ENCODE data around the gene CCHCR1.
A peak's percentile ranks its signal among the peaks of the same experiment; 100 is the strongest.

CCHCR1 gene

GRCh38 chr6:31125586-31126363 is 31.8 kb downstream of the CCHCR1 start:
- no peak for DNase-seq

DNA sequence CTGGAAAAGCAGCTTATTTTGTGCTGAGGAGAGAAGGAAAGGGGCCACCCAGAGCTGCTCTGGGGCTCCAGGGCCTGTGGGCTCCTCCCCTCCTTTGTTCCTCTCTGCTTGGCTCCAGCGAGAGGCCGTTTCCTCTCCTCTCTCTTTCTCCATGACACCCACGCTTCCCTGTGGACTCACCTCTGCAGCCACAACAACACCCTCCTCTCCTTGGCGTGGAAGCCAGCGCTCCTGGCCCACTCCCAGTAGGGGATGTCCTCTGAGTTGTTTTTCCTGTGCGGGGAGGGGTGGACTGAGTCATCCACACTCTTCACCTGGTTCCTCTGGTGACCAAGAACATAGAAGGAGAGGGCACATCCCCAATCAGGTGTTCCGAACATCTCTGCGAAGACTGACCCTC is 32.4 kb downstream of the CCHCR1 start:
- no peak for DNase-seq

GRCh38 chr6:31122791-31123706 is 34.6 kb downstream of the CCHCR1 start:
- DNase-seq, result no peak

DNA sequence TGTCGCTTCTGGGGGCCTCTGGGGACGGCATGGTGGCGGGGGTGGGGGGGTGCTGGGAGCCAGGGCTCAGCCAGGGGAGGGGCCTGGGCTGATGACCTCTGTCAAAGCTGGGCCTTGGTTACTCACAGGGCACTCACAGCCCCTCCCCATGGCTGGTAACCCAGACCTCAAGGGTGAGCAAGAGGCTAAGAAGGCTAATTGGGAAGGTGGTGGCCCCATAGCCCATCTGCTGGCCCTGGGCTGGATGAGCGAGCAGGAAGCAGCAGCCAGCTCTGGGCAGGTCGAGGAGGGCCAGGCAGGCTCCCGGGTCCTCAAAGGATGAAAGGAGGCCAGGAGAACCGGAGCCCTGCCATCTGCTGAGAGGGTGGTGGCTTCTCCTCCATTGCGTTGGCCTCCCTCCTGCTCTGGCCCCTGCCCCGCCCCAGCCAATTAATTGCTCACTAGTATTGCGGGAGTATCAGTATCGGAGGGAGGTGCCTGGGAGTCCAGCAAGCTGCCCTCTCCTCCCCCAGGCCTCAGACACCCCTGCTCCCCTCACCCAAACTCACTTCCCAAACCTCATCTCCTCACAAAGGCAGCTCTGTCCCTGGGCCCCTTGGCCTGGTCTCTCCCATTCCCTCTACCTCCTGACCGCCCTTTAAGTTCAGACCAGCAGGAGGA is 36.3 kb downstream of the CCHCR1 start:
- DNase-seq, result peak; percentile 65

GRCh38 chr6:31120151-31120915 is 37.3 kb downstream of the CCHCR1 start, which contains the start of gene CDSN:
Gene CDSN (minus strand): TSS chr6:31120446. CDS start chr6:31120419, 27 bp downstream.
- no peak for DNase-seq

DNA sequence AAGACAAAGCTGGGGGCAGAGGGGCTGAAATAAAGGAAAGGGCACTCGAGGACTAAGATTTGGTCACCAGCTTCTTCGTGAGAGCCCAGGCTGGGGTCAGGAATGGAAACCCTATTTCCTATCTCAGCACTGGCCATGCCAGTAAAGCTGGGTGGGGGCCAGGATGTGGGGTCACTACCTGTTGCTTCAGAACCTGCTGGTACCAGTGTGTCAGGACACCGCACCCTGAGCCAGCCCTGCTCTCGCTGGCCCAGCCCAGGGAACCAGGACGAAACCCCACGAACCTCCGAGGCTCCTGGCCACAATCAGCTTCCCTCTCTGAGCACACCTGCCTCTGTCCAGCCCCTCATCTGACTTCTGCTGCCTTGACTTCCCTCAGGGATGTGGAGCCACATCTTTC is 39.4 kb downstream of the CCHCR1 start:
- no peak for DNase-seq

DNA sequence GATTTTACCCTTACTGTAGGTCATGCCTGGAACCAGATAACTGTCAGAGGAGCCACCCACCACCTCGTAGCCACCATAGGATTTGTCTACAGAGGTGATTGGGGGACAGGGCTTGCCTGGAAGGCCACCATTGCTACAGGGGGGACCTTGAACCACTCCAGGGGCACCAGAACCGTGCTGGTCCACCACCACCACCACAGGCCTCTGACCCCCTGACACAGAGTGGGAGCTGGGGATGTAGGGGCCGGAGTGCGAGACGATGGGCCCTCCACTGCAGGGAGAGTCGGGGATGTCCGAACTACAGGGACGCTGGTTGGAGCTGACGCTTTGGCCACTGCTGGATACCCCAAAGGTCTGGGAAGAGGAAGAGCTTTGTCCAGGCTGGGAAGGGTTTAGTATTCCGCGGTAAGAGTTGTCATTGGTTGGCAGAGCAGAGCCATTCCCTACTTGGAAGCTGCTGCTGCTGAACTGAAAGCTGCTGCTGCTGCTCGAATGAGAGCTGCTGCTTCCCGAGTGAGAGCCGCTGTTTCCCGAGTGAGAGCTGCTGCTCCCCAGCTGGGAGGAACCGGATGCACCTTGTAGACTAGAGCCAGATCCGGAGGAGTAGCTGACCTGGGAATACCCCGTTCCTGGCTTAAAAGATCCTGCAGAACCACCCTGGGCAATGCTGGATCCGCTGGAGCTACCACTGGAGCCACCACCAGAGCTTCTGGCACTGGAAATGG is 40.8 kb downstream of the CCHCR1 start:
- DNase-seq, result no peak

GRCh38 chr6:31115941-31116560 is 41.6 kb downstream of the CCHCR1 start:
- no peak for DNase-seq

DNA sequence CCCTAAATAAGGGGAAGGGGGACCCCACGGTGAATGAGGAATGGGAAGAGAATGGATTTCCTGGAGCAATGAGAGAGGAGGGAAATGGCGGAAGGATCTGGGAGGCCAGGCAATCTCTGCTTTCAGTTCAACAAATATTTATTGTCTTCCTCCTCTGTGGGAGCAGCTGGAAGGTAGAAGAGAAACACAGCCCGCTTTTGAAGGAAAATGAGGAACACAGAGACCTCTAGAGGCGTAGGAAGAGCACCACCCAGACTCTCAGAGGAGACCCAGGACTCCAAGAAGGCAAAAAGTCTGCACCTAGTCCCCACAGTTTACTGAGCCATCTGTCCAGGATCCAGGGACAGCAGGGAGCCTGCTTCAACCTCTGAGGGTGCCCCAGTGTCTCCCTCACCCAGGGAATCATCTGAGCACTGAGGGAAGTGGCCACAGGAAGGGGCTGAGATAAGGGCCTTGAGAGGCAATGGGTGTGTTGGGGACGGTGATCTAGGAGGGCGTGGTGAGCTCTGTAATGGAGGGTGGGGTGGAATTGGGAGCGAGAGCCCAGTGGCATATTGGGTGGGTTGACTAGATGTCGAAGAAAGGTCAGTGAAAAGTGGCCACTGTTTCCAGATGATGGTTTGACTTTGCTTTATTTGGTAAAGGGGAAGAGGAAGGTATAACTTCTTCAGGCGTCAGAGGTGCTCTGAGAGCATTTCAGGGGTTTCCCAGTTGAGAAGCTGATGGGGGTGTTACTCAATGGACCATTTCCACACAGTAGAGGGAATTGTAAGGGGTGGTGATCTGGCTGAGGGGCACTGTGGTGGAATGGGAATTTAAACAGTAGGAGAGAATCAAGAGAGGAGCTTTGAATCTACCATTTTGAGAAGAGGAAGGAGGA is 42.4 kb downstream of the CCHCR1 start:
- no peak for DNase-seq

- peak; percentile 95 for DNase-seq
Observed at GRCh38 chr6:31114541-31114878, 43.1 kb downstream of the CCHCR1 start, which contains the start of gene PSORS1C1. Gene PSORS1C1 (plus strand): TSS chr6:31114800. CDS start chr6:31129633, 14,833 bp downstream.

- no peak for DNase-seq
Observed at GRCh38 chr6:31113861-31114540, 43.6 kb downstream of the CCHCR1 start.

DNA sequence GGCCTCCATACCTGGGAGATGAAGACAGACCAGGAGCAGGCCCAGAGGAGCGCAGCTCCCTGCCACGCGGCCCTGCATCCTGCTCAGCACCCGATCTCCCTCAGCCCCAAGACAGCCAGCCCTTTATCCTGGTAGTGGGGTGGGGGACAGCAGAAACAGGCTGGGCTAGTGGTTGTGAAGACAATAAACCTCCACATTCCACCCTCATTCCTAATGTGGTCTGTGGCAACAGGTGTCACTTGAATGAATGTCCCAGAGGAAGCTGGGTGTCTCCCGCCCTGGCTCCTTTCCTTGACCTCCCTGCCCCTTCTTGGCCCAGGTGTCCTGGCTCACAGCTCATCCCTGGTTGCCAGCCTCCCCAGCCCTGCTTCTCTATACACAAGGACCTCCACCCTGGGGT is 45.1 kb downstream of the CCHCR1 start, which contains the start of gene C6orf15:
Gene C6orf15 (minus strand): TSS at position 98 of the 400 bp plus-strand sequence. CDS start 20 bp downstream, at position 78.
- no peak for DNase-seq

DNA sequence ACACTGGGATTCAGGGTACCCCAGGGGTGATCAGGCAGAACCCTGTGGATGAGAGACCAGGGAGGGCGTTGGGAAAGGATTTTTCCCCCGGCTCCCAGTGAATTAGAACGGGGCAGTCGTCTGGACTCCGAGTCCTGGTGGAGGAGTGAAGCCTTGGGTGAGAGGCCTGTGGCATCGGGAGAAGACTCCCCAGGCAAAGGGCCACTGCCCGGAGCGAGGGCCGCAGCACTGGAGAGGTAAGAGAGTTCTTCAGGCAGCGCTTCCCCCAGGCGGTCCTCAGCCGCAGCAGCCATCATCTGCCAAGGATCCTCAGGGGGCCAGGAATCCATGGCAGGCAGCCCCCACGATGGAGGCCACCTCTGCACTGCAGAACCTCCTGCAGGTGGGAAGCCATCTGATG is 45.9 kb downstream of the CCHCR1 start:
- no peak for DNase-seq

- no peak for DNase-seq
Observed at GRCh38 chr6:31110825-31111582, 46.6 kb downstream of the CCHCR1 start.

DNA sequence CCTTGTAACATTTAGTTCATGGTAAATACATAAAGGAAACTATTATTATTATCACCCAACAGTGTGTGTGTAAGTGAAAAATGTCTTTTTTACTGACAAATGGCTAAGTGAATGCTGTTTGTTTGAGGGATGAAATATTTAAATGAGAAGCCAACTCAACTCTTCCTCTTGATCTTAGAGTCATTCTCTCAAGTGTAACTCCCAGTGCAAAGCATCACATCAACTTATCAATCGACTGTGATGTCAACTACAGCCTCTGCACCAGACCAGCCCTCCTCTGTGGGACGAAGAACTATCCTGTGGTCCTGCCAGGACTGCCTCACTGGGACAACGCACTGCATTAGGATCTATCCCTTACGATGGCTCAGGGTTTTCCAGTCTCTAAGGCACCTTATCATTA is 50.5 kb downstream of the CCHCR1 start:
- DNase-seq, result no peak

- no peak for DNase-seq
Observed at GRCh38 chr6:31103136-31103535, 54.5 kb downstream of the CCHCR1 start.

DNA sequence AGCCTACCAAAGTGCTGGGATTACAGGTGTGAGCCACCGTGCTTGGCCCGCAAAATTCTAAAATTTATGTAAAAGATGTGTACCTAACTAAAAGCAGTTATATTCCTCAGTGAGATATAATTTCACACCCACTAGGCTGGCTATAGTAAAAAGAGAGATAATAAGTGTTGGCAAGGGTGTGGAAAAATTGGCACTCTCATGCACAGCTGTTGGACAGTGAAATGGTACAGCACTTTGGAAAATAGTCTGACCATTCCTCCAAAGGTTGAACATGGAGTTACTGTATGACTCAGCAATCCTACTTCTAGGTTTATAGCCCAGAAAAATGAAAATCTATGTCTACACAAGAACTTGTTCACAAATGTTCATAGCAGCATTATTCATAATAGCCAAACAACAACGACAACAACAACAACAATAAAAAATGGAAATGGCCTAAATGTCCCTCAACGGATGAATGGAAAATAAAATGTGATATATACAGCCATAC is 59.1 kb downstream of the CCHCR1 start:
- no peak for DNase-seq

DNA sequence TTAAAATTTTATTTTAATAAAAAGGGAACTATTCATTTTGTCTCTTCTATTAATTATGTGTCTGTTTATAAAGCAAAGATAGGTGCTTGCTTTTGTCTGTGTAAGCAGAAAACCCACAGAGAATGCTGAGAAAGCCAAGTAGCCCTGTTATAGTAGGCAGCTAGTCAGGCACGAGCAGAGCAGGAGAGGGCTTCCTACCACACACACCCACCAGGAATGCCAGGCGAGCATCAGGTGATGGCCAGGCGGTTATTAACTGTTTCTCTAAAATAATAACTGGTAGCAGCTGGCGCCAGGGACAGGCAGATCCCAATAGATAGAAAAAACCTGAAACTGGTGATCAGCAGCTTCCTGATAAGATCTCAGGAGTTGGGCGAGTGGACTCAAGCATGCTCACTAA is 60.9 kb downstream of the CCHCR1 start:
- DNase-seq, result no peak

DNA sequence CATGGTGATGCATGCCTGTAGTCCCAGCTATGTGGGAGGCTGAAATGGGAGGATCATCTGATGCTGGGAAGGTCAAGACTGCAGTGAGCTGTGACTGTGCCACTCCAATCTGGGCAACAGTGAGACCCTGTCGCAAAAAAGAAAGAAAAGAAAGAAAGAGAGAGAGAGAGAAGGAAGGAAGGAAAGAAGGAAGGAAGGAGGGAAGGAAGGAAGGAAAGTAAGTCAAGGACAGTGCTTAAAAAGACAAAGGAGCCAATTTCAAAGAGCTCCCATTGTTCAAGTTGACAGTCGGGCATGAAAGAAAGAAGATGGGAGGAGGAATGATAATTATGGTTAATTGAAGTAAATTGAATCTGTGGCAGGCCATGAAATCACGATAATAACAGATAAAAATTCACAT is 61.4 kb downstream of the CCHCR1 start:
- DNase-seq, result no peak

Data from islet precursor cell (in vitro differentiated cells).